ENCODE results near the gene LDOC1.
"Not testable (repeated sequence)": the region's sequence is repeated elsewhere in the genome, so short reads cannot be mapped to it uniquely, and the experiment has no call there.

Gene LDOC1

DNA sequence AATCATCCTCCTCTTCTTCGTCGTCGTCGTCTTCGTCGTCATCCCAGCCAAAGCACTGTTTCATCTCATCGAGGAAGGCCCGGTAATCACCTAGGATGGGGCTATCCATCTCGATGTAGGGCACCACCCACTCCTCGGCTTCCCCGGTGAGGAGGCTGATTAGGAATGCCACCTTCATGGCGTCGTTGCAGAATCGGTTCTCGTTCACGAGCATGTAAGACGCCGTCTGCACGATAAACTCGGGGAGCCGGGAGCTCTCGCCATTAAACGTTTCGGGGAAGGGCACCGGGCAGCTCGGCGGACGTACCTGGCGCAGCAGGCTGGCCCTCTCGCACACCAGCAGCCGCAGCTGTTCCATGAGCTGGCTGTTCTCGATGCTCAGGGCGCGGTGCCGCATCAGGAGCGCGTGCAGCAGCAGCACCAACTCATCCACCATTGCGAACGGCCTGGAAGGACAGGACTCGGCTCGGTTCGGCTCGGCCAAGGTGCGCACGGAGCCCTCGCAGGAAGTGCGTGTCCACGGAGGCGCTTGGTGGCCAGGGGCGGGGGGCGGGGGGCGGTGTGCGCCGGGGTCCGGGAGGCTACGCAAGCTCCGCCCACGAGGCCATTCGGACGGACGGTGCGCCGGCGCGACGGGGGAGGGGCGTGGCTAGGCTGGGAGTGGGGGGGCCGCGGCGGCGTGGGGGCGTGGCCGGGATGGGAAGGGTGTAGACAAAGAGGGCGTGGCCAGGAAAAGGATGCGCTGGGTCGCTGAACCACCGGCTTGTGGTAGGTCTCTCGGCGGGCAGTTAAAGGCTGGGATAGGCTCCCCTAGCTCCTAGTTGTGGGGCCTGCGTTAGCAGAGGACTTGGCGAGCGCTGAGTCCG lies at the start of gene LDOC1:
Gene LDOC1, minus strand, starts transcription at position 544 of the 866 bp plus-strand sequence. Its CDS starts 108 bp downstream, at position 436.
- TF ChIP-seq, protein P1, sequence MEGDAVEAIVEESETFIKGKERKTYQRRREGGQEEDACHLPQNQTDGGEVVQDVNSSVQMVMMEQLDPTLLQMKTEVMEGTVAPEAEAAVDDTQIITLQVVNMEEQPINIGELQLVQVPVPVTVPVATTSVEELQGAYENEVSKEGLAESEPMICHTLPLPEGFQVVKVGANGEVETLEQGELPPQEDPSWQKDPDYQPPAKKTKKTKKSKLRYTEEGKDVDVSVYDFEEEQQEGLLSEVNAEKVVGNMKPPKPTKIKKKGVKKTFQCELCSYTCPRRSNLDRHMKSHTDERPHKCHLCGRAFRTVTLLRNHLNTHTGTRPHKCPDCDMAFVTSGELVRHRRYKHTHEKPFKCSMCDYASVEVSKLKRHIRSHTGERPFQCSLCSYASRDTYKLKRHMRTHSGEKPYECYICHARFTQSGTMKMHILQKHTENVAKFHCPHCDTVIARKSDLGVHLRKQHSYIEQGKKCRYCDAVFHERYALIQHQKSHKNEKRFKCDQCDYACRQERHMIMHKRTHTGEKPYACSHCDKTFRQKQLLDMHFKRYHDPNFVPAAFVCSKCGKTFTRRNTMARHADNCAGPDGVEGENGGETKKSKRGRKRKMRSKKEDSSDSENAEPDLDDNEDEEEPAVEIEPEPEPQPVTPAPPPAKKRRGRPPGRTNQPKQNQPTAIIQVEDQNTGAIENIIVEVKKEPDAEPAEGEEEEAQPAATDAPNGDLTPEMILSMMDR (IDR thresholded peaks at IDR 0.05; ENCODE audit: insufficient read depth, low read depth, low read length, missing control alignments): no peak
- no peak within 1 kb of the TSS for H3K4me3 ChIP-seq (ENCODE audit: low read depth, low read length)
- DNase-seq (ENCODE audit: low read depth): no peak

DNA sequence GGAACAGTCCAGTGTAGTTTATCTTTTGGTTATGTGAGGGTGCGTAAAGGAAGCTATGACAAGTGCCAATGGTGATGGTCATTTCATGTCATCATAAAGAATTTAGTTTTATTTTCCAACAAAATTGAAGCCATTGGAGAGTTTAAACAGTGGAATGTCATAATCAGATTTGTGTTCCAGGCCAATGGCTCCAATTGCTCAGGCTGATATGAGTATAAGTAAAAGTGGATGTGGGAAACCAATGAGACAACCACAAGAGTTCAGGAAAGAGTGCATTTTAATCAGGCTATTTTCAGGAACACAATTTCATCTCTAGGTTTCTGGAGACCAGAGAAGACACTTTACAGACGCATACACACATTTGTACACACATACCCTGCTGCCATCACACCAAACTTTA lies 44.7 kb upstream of the LDOC1 start:
- H3K4me3 ChIP-seq (ENCODE audit: low read depth, low read length): no peak overlapping the region
- TF ChIP-seq, protein P1 (IDR thresholded peaks at IDR 0.05; ENCODE audit: insufficient read depth, low read depth, low read length, missing control alignments): no peak
- no peak for DNase-seq (ENCODE audit: low read depth)

- DNase-seq (ENCODE audit: low read depth): no peak
- H3K4me3 ChIP-seq (ENCODE audit: low read depth, low read length): no peak overlapping the region
- TF ChIP-seq, protein P1 (IDR thresholded peaks at IDR 0.05; ENCODE audit: insufficient read depth, low read depth, low read length, missing control alignments): no peak
Measured at GRCh38 chrX:141220342-141221008, 43.5 kb upstream of the LDOC1 start.

DNA sequence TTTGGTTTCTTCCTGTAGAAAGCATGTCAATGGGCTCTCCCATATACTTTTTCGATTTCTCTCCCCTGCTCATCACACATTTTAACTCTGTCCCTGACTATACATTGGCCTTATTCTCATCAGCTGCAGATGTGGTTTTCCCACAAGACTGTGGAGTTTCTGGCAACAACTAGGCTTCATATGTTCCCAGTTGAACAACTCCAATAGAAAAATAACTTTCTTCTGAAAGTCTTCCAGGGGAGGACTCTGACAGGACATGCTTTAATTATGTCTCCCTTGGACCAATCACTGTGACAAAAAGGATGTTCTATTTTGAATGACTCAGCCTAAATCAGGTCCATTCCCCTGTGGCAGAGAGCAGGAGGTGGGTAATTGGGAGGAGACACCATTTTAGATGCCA lies 37.3 kb upstream of the LDOC1 start:
- TF ChIP-seq, protein P1 (IDR thresholded peaks at IDR 0.05; ENCODE audit: insufficient read depth, low read depth, low read length, missing control alignments): no peak
- no peak for DNase-seq (ENCODE audit: low read depth)
- no peak overlapping the region for H3K4me3 ChIP-seq (ENCODE audit: low read depth, low read length)

DNA sequence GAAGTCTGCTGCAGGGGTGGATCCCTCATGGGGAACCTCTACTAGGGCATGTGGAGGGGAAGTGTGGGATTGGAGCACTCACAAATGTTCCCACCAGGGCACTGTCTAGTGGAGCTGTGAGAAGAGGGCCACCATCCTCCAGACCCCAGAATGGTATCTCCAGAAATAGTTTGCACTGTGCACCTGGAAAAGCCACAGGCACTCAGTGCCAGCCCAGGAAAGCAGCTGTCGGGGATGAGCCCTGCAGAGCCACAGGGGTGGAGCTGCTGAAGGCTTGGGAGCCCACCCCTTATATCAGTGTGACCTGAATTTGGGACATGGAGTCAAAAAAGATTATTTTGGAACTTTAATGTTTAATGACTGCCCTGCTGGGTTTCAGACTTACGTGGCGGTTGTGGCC lies 25.0 kb upstream of the LDOC1 start:
- no peak for DNase-seq (ENCODE audit: low read depth)
- no peak overlapping the region for H3K4me3 ChIP-seq (ENCODE audit: low read depth, low read length)
- TF ChIP-seq, protein P1 (IDR thresholded peaks at IDR 0.05; ENCODE audit: insufficient read depth, low read depth, low read length, missing control alignments): no peak

- not testable (repeated sequence) for H3K4me3 ChIP-seq (ENCODE audit: low read depth, low read length); DNase-seq (ENCODE audit: low read depth)
Measured at GRCh38 chrX:141188573-141188972, 11.6 kb upstream of the LDOC1 start.

DNA sequence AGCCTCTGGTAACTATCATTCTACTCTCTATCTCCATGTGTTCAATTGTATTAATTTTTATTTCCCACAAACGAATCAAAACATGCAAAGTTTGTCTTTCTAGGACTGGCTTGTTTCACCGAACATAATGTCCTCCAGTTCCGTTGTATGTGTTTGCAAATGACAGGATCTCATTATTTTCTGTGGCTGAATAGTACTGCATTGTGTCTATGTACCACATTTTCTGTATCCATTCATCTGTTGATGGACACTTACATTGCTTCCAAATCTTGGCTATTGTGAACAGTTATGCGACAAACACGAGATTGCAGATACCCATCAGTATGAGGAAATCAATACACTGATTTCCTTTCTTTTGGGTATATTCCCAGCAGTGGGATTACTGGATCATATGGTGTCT lies 8.4 kb upstream of the LDOC1 start:
- TF ChIP-seq, protein P1 (IDR thresholded peaks at IDR 0.05; ENCODE audit: insufficient read depth, low read depth, low read length, missing control alignments): no peak
- no peak for DNase-seq (ENCODE audit: low read depth)
- no peak overlapping the region for H3K4me3 ChIP-seq (ENCODE audit: low read depth, low read length)
